ENCODE measurements around the gene ZNF70.

DNA sequence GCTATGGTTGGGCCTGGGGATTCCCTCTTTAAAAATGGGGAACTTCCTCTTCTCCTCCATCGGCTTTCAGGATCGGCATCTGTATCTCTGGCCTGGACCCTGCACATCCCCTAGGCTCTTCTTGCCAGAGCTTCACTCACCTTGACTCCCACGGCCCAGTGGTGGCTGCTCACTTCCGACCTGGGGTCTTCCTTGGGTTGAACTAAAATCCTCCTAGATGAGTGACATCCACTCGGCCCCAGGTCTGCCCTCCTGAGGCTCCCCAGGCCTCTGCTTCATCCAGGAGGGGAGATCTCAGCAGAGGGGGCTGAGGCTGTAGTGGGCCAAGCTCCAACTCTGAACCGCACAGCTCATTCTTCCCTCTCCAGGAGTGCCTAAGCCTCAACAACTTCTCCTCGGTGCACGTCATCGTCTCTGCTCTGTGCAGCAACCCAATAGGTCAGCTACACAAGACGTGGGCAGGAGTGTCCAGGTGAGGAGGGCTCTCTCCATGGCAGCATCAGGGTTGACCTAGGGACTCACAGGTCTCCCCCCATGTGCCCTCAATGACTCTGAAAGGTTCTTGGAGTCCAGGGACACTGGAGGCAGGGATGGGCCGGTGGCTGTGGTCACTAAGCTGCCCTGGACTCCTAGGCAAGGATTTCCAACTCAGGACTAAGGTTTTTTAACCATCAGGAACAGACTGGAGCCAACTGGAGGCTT lies 56.8 kb downstream of the ZNF70 start:
- TF ChIP-seq, protein P1, sequence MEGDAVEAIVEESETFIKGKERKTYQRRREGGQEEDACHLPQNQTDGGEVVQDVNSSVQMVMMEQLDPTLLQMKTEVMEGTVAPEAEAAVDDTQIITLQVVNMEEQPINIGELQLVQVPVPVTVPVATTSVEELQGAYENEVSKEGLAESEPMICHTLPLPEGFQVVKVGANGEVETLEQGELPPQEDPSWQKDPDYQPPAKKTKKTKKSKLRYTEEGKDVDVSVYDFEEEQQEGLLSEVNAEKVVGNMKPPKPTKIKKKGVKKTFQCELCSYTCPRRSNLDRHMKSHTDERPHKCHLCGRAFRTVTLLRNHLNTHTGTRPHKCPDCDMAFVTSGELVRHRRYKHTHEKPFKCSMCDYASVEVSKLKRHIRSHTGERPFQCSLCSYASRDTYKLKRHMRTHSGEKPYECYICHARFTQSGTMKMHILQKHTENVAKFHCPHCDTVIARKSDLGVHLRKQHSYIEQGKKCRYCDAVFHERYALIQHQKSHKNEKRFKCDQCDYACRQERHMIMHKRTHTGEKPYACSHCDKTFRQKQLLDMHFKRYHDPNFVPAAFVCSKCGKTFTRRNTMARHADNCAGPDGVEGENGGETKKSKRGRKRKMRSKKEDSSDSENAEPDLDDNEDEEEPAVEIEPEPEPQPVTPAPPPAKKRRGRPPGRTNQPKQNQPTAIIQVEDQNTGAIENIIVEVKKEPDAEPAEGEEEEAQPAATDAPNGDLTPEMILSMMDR (IDR thresholded peaks at IDR 0.05): no peak
- no peak for TF ChIP-seq EP300 (IDR thresholded peaks at IDR 0.05)
- TF ChIP-seq POLR2AphosphoS5 (IDR thresholded peaks at IDR 0.05): no peak

All from gastroesophageal sphincter (tissue), 3 donors.